Right atrium auricular region (tissue), 2 donors: ENCODE data around the gene JADE1. TPM values are rescaled to one million over a fixed set of nuclear protein-coding genes. Genes with fewer than 3 reads are reported as not detected.

Experiments
- DNase-seq: peaks from one replicate; pipeline ENCODE4 v3.0.0-alpha.2; 2019; ENCODE audit warnings: low spot score
- H3K27ac ChIP-seq, 2 donors: fragments of 200-600 bp; sonication (generic); 1 replicate in 1 of 2; 2 replicates in 1 of 2; pipeline ENCODE4 v1.5.1; 2016 to 2019
- H3K27me3 ChIP-seq, 2 donors: fragments of 200-600 bp; sonication (generic); one replicate each; pipeline versions ENCODE4 v1.5.1 to v1.6.0; 2017 to 2019
- H3K36me3 ChIP-seq: fragments of 200-600 bp; sonication (generic); one replicate; pipeline ENCODE4 v1.5.1; 2016
- H3K4me1 ChIP-seq, 2 donors: fragments of 200-600 bp; sonication (generic); one replicate each; pipeline versions ENCODE4 v1.5.1 to v1.6.0; 2017 to 2019
- H3K4me3 ChIP-seq, 2 donors: fragments of 200-600 bp; sonication (generic); 1 replicate in 1 of 2; 2 replicates in 1 of 2; pipeline ENCODE4 v1.5.1; 2017 to 2019; ENCODE audit warnings: mild to moderate bottlenecking in 1 of 2, moderate library complexity in 1 of 2
- H3K9me3 ChIP-seq, 2 donors: fragments of 200-600 bp; sonication (generic); one replicate each; pipeline ENCODE4 v1.5.1; 2019
- CTCF ChIP-seq, 2 donors: fragments of 200-600 bp; sonication (generic); IDR thresholded peaks; one replicate each; pipeline ENCODE4 v1.5.1; 2019; ENCODE audit warnings: antibody characterized with exemption in 2 of 2
- total RNA-seq, 2 donors: library from RNA; depleted of rRNA; stranded (reverse); fragments of >200 nt; gene quantifications; one replicate each; pipeline ENCODE4 v1.1.0, GENCODE V29; 2016

Gene JADE1
- total RNA-seq, 2 donors from 2014 or later: 15.4 to 34.5 TPM

- no peak for TF ChIP-seq CTCF (IDR thresholded peaks at IDR 0.05)
These were observed 46.7 kb downstream of the JADE1 start for GRCh38 chr4:128856246-128856645.

GRCh38 chr4:128858879-128859671 lies 49.6 kb downstream of the JADE1 start:
- Histone ChIP-seq H3K27ac (peak overlapping the region in 1 of 2 donors; percentile 40), H3K4me1 (peaks cover 0 to 36% of the 10 kb centered on the region in 2 donors), H3K36me3 (peaks cover 71% of the 10 kb centered on the region), H3K27me3 (no peaks in the 10 kb centered on the region), H3K9me3 (no peaks in the 10 kb centered on the region), H3K4me3 (no peak overlapping the region)
- DNase-seq: no peak
- no peak for TF ChIP-seq CTCF (IDR thresholded peaks at IDR 0.05)

More at GRCh38 chr4:128856246-128856645, 46.7 kb downstream of the JADE1 start:
- H3K36me3 ChIP-seq: peaks cover 83% of the 10 kb centered on the region
- no peak overlapping the region for H3K4me3 ChIP-seq
- no peaks in the 10 kb centered on the region for H3K27me3 ChIP-seq
- no peak overlapping the region for H3K27ac ChIP-seq
- DNase-seq: no peak
- no peaks in the 10 kb centered on the region for H3K9me3 ChIP-seq
- H3K4me1 ChIP-seq: peaks cover 0 to 24% of the 10 kb centered on the region in 2 donors

GRCh38 chr4:128859887-128860677 lies 50.6 kb downstream of the JADE1 start:
- no peak for DNase-seq
- Histone ChIP-seq H3K27ac (peak overlapping the region in 1 of 2 donors; percentile 26), H3K4me1 (peaks cover 0 to 36% of the 10 kb centered on the region in 2 donors), H3K4me3 (no peak overlapping the region), H3K9me3 (no peaks in the 10 kb centered on the region), H3K36me3 (peaks cover 61% of the 10 kb centered on the region), H3K27me3 (no peaks in the 10 kb centered on the region)
- no peak for TF ChIP-seq CTCF (IDR thresholded peaks at IDR 0.05)

- TF ChIP-seq CTCF (IDR thresholded peaks at IDR 0.05): no peak
- no peak for DNase-seq
- Histone ChIP-seq H3K36me3 (peaks cover 52% of the 10 kb centered on the region), H3K27me3 (no peaks in the 10 kb centered on the region), H3K9me3 (no peaks in the 10 kb centered on the region), H3K4me1 (peaks cover 0 to 36% of the 10 kb centered on the region in 2 donors), H3K27ac (no peak overlapping the region), H3K4me3 (no peak overlapping the region)
These were observed 52.5 kb downstream of the JADE1 start for GRCh38 chr4:128861856-128862518.

GRCh38 chr4:128862608-128863311 lies 53.3 kb downstream of the JADE1 start:
- H3K9me3 ChIP-seq: no peaks in the 10 kb centered on the region
- H3K36me3 ChIP-seq: peaks cover 51% of the 10 kb centered on the region
- no peaks in the 10 kb centered on the region for H3K27me3 ChIP-seq
- TF ChIP-seq CTCF (IDR thresholded peaks at IDR 0.05): no peak
- no peak overlapping the region for H3K4me3 ChIP-seq
- no peak for DNase-seq
- H3K27ac ChIP-seq: peak overlapping the region in 1 of 2 donors; percentile 13
- H3K4me1 ChIP-seq: peaks cover 0 to 36% of the 10 kb centered on the region in 2 donors
